ENCODE measurements around the gene SPOCD1. TPM values are rescaled to one million over a fixed set of nuclear protein-coding genes. Genes with fewer than 3 reads are reported as not detected.

Gene SPOCD1
- total RNA-seq, 4 donors from 2014 or later: 0.82 to 42.7 (median 4.5) TPM

GRCh38 chr1:31837451-31838158, 21.8 kb upstream of the SPOCD1 start:
- no peak for TF ChIP-seq CTCF (IDR thresholded peaks at IDR 0.05; ENCODE audit: low read depth)

GRCh38 chr1:31836638-31837037, 20.8 kb upstream of the SPOCD1 start:
- TF ChIP-seq CTCF (IDR thresholded peaks at IDR 0.05; ENCODE audit: low read depth): no peak

GRCh38 chr1:31835415-31835814, 19.6 kb upstream of the SPOCD1 start:
- no peak for TF ChIP-seq CTCF (IDR thresholded peaks at IDR 0.05; ENCODE audit: low read depth)

- TF ChIP-seq CTCF (IDR thresholded peaks at IDR 0.05; ENCODE audit: low read depth): no peak
These were observed 18.7 kb upstream of the SPOCD1 start for GRCh38 chr1:31834501-31834900.

GRCh38 chr1:31831397-31832378, 15.9 kb upstream of the SPOCD1 start:
- no peak for TF ChIP-seq CTCF (IDR thresholded peaks at IDR 0.05; ENCODE audit: low read depth)

GRCh38 chr1:31830511-31830910, 14.7 kb upstream of the SPOCD1 start:
- TF ChIP-seq CTCF (IDR thresholded peaks at IDR 0.05; ENCODE audit: low read depth): no peak

- TF ChIP-seq CTCF (IDR thresholded peaks at IDR 0.05; ENCODE audit: low read depth): no peak
These were observed 14.2 kb upstream of the SPOCD1 start for GRCh38 chr1:31830065-31830464.

All from subcutaneous adipose tissue (tissue), 4 donors.